HEK293T (cell line): ENCODE measurements around the gene HSPA9.

Experiments
- CTCF ChIA-PET: fragments of 350-600 bp; formaldehyde crosslinking; extraction: SDS; loops from one replicate; lab custom pipeline; 2021; ENCODE audit warnings: antibody characterized with exemption, inconsistent platforms; lab: Yijun Ruan, JAX
- POLR2A ChIA-PET: fragments of 350-600 bp; formaldehyde crosslinking; extraction: SDS; loops from one replicate; lab custom pipeline; 2020; ENCODE audit warnings: antibody characterized with exemption, inconsistent platforms; lab: Yijun Ruan, JAX
- DNase-seq: peaks from one replicate; pipeline ENCODE4 v3.0.0; 2012; ENCODE audit warnings: mixed read lengths; ENCODE audit errors: extremely low spot score
- ARNT ChIP-seq: fragments of 450-650 bp; IDR thresholded peaks from 2 replicates; pipeline ENCODE4 v1.6.1; 2017; ENCODE audit warnings: mild to moderate bottlenecking
- BHLHE40 ChIP-seq: fragments of 450-650 bp; IDR thresholded peaks from 2 replicates; pipeline ENCODE4 v1.6.1; 2016; ENCODE audit warnings: mild to moderate bottlenecking, moderate library complexity, borderline replicate concordance
- CTBP1 ChIP-seq: fragments of 450-650 bp; IDR thresholded peaks from 2 replicates; pipeline ENCODE4 v1.6.1; 2016; ENCODE audit warnings: borderline replicate concordance
- ELF4 ChIP-seq: fragments of 450-650 bp; IDR thresholded peaks from 2 replicates; pipeline ENCODE4 v1.6.1; 2017; ENCODE audit warnings: antibody characterized with exemption
- FOXA1 ChIP-seq: fragments of 450-650 bp; IDR thresholded peaks from 2 replicates; pipeline ENCODE4 v1.6.1; 2016; ENCODE audit warnings: mild to moderate bottlenecking
- FOXK2 ChIP-seq: fragments of 450-650 bp; IDR thresholded peaks from 2 replicates; pipeline ENCODE4 v1.6.1; 2016; ENCODE audit warnings: mild to moderate bottlenecking
- FOXM1 ChIP-seq: fragments of 450-650 bp; IDR thresholded peaks from 2 replicates; pipeline ENCODE4 v1.6.1; 2017; ENCODE audit warnings: mild to moderate bottlenecking, borderline replicate concordance
- HDGF ChIP-seq: fragments of 450-650 bp; IDR thresholded peaks from 2 replicates; pipeline ENCODE4 v1.6.1; 2017; ENCODE audit warnings: antibody characterized with exemption, borderline replicate concordance
- L3MBTL2 ChIP-seq: fragments of 450-650 bp; conservative IDR thresholded peaks from 2 replicates; pipeline ENCODE4 v1.6.1; 2016; ENCODE audit warnings: mild to moderate bottlenecking
- LEF1 ChIP-seq: fragments of 450-650 bp; IDR thresholded peaks from 2 replicates; pipeline ENCODE4 v1.6.1; 2017; ENCODE audit warnings: mild to moderate bottlenecking, borderline replicate concordance
- NFRKB ChIP-seq: fragments of 450-650 bp; IDR thresholded peaks from 2 replicates; pipeline ENCODE4 v1.6.1; 2016; ENCODE audit warnings: mild to moderate bottlenecking, moderate library complexity
- PKNOX1 ChIP-seq: fragments of 450-650 bp; IDR thresholded peaks from 2 replicates; pipeline ENCODE4 v1.6.1; 2016
- SP1 ChIP-seq: fragments of 450-650 bp; IDR thresholded peaks from 2 replicates; pipeline ENCODE4 v1.6.1; 2017
- SUZ12 ChIP-seq: fragments of 450-650 bp; IDR thresholded peaks from 2 replicates; pipeline ENCODE4 v1.6.1; 2016; ENCODE audit warnings: mild to moderate bottlenecking
- TARDBP ChIP-seq: fragments of 450-650 bp; IDR thresholded peaks from 2 replicates; pipeline ENCODE4 v1.6.1; 2016
- ZNF384 ChIP-seq: fragments of 450-650 bp; IDR thresholded peaks from 2 replicates; pipeline ENCODE4 v1.6.1; 2016

HSPA9 gene

DNA sequence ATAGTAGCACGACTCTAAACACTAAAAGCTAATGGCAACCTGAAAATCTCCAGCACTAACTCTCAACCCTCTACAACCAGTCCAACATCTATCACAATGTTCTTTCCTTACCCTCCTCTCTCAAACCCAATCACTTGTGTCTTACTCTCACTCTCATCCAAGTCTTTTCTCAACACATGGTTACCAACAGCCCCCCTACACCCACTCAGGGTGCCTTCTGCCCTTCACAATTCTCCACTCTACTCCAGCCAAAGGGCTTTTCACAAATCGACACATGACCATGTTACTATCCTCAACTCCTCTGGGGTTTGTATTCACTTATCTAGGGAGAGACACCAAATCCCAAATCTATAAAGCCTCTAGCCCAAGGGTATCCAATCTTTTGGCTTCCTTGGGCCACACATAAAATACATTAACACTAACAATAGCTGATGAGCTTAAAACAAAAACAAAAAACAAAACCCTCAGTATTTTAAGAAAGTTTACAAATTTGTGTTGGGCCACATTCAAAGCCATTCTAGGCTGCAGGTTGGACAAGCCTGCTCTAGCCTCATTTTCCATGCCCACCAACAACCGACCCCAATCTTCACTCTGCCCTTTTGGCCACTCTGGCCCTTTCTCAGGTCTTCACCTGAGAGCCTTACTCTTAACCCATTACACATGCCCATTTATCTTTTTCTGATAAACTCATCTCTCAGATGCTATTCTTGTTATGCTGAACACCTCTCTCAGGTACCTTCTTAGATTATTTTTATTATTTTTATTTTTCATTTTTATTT is 11.7 kb downstream of the HSPA9 start:
- DNase-seq: no peak
- TF ChIP-seq PKNOX1 (no peak), SP1 (no peak), BHLHE40 (no peak), ARNT (no peak), LEF1 (no peak), FOXK2 (no peak), FOXM1 (no peak), HDGF (no peak), NFRKB (no peak), L3MBTL2 (no peak), CTBP1 (no peak), ZNF384 (no peak), ELF4 (no peak)
- ChIA-PET CTCF (interaction anchor here (0.6 to 1.5 kb wide), 2 partner anchors 16 to 66 kb away, joined by 3 to 4 read pairs; no protein-coding TSS in a partner anchor), POLR2A (interaction anchor here (1.6 kb wide), 1 partner anchor 11 kb away, joined by 3 read pairs; no protein-coding TSS in a partner anchor)

GRCh38 chr5:138560971-138561370 is 14.2 kb downstream of the HSPA9 start:
- no peak for TF ChIP-seq BHLHE40
- TF ChIP-seq NFRKB: no peak
- TF ChIP-seq TARDBP: no peak
- no peak for TF ChIP-seq HDGF
- CTCF ChIA-PET: no interaction called here
- POLR2A ChIA-PET: no interaction called here
- no peak for DNase-seq

DNA sequence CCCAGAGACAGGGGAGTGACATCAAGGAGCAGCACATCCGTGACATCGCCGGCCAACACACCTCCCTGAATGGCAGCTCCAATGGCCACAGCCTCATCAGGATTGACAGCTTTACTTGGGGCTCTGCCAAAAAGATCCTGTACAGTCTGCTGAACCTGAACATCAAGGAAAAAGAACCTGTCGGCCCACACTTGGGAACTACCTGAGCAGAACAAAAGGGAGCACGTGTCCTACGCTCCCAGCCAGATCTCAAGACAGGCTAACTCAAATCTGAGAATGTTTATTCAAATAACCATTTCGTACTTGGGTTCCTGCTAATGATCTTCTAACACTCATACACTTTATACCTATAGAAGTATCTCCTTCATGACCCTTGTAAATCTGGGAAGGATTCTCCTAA is 15.3 kb downstream of the HSPA9 start:
- ChIA-PET POLR2A (no interaction called here), CTCF (no interaction called here)
- TF ChIP-seq CTBP1 (no peak), PKNOX1 (no peak), SUZ12 (no peak), SP1 (no peak), ZNF384 (no peak), FOXK2 (no peak), ELF4 (no peak), NFRKB (no peak), FOXA1 (no peak), HDGF (no peak), L3MBTL2 (no peak), ARNT (no peak), FOXM1 (no peak), BHLHE40 (no peak)
- no peak for DNase-seq

DNA sequence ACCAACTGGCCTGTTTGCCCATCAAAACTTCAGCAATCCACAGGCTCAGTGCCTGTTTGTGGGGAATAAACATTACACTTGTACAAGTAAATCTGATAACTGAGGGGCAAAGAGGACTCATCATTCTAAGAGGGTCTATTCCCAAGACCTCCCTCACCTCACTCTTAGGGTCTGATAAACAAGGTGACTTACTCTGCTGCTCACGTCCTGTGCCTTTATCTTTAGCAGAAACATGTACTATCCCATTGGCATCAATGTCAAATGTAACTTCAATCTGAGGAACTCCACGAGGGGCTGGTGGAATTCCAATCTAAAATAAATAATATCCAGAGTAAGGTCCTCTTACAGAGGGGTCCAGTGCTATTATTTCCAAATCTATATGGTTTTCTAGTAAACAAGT is 17.5 kb downstream of the HSPA9 start:
- no peak for DNase-seq
- TF ChIP-seq L3MBTL2 (no peak), FOXA1 (no peak)
- ChIA-PET CTCF (no interaction called here), POLR2A (no interaction called here)

DNA sequence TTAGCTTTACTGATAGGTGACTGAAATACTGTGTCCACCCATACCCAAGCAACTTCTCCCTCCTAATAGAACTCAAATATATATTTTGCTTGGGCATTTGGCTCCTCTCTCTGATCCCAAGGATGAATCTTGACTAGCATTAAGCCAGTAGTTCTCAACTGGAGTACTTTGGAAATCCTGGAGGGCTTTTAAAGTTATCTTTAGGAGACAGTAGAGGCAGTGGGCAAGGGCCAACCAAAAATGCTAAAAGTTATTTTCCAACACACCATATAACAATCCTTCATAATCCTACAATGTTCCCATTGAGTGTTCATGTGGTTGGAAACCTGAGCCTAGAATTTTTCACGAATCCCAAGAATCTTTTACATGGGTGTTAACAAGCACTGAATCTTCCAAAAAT is 21.1 kb downstream of the HSPA9 start:
- TF ChIP-seq ARNT (no peak), L3MBTL2 (no peak), PKNOX1 (no peak)
- ChIA-PET POLR2A (interaction anchor here (1.1 to 4.2 kb wide), 2 partner anchors 11 to 21 kb away, joined by 7 to 34 read pairs; partner anchors contain the start of genes ETF1 and HSPA9), CTCF (no interaction called here)
- DNase-seq: no peak

DNA sequence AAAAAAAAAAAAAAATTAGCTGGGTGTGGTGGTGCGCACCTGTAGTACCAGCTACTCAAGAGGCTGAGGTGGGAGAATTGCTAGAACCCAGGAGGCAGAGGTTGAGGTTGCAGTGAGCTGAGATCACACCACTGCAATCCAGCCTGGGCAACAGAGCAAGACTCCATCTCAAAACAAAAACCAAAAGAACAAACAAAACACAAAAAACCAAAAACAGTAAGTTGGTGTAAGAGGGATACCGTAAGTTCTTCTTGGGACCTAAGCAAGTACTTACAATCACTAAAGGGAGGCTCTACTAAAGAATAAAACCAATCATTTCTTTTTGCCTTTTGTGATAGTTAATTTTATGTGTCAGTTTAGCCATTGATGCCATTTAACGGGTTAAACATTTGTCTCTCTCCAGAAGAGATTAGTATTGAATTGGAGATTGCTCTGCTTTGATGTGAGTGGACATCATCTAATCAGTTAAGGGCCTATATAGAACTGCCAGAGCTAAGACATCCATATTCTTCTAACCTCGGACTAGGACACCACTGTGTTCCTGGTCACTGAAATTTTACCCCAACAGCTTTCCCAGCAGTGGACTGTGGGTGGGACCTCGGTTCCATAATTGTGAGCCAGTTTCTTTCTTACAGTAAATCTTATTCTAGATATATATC is 21.6 kb downstream of the HSPA9 start:
- TF ChIP-seq SUZ12: no peak
- TF ChIP-seq ARNT: no peak
- TF ChIP-seq ZNF384: no peak
- TF ChIP-seq BHLHE40: no peak
- TF ChIP-seq PKNOX1: no peak
- no peak for TF ChIP-seq LEF1
- no peak for TF ChIP-seq L3MBTL2
- no peak for TF ChIP-seq FOXK2
- no peak for TF ChIP-seq TARDBP
- no peak for TF ChIP-seq SP1
- no peak for TF ChIP-seq HDGF
- CTCF ChIA-PET: no interaction called here
- POLR2A ChIA-PET: interaction anchor here (1.0 to 4.2 kb wide), 3 partner anchors 10 to 22 kb away, joined by 4 to 34 read pairs (median 7); partner anchors contain the start of genes ETF1 and HSPA9

More for the DNA sequence above, 21.6 kb downstream of the HSPA9 start:
- no peak for DNase-seq
